ENCODE measurements around the gene RBP3.

Gene RBP3

DNA sequence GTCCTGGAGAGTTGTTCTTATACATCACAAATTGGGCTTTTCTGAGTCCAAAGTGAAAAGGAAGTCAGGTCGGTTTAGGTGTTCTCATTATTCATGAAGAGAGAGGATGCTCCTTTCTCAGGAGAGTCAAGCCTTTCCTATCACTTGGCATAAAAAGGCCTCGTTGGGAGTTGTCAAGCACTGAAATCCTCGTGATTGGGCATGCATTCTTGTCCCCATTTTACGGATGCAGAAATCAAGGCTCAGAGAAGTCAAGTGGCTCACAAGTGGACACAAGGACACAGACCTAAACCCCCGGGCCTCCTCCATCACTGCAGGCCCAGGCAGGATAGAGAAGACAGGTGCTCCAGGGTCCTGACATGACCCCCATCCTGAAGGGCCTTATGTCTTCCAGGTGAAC, 8.5 kb downstream of the RBP3 start:
- no peak for TF ChIP-seq CTCF (IDR thresholded peaks at IDR 0.05)

DNA sequence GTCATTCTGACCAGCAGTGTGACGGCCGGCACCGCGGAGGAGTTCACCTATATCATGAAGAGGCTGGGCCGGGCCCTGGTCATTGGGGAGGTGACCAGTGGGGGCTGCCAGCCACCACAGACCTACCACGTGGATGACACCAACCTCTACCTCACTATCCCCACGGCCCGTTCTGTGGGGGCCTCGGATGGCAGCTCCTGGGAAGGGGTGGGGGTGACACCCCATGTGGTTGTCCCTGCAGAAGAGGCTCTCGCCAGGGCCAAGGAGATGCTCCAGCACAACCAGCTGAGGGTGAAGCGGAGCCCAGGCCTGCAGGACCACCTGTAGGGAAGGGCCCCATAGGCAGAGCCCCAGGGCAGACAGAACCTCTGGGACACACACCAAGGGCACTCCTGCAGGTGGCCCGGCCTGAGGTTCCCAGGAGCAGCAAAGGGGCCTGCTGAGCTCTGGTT, 9.0 kb downstream of the RBP3 start:
- TF ChIP-seq CTCF (IDR thresholded peaks at IDR 0.05), result no peak

DNA sequence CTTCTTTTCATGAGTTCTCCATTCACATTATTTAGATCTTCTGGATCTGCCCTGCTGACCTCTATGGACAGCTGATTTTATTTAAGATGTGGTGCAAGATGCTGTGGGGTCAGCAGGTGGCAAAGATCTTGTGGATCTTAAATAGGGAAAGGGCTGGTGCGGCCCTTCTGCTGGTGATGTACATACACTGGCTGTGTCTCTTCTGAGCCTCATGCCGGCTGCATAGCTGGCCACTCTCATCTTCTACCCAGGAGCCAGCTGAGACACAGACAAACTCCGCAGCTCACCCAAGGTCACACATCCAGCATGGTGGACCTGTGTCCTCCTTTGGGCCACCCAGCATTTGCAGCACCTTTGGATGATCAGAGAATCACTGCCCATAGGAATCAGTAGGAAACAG, 9.7 kb downstream of the RBP3 start:
- no peak for TF ChIP-seq CTCF (IDR thresholded peaks at IDR 0.05)

DNA sequence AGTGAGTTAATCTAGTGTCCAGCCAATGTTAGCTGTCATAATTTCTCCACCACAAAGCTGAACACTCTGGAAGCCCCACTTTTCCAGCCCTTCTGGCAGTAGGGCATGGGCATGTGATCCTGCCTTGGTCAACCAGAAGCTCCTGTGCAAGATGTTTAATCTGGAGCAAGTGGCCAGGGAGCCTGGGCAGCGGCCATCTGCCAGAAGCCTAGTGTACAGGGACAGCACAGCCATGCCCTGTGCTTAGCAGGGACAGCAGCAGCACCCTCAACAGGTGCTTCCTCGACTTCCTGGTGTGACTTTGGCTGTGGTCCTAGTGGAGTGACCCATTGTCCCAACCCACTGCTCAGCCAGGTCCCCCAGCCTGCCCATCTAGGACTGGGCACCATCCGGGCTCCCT, 10.3 kb downstream of the RBP3 start:
- TF ChIP-seq CTCF (IDR thresholded peaks at IDR 0.05), result no peak

DNA sequence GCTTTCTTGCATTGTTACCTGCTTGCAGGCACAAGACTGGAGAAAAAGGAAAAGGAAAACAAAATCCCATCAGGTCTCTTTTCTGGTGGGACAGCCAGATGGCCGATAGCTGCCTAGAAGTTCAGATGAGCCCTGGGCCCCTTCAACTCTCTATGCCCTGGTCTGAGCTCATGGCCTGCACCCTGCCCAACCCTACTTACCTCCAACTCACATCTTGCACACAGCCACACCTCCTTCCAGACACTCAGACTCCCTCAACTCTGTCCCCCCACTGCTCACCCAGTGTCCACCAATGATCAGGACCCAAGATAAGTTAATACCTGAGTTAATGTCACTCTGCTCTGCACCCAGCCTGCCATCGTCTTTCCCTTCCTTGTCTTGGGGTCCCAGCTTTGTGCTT, 10.9 kb downstream of the RBP3 start:
- no peak for TF ChIP-seq CTCF (IDR thresholded peaks at IDR 0.05)

DNA sequence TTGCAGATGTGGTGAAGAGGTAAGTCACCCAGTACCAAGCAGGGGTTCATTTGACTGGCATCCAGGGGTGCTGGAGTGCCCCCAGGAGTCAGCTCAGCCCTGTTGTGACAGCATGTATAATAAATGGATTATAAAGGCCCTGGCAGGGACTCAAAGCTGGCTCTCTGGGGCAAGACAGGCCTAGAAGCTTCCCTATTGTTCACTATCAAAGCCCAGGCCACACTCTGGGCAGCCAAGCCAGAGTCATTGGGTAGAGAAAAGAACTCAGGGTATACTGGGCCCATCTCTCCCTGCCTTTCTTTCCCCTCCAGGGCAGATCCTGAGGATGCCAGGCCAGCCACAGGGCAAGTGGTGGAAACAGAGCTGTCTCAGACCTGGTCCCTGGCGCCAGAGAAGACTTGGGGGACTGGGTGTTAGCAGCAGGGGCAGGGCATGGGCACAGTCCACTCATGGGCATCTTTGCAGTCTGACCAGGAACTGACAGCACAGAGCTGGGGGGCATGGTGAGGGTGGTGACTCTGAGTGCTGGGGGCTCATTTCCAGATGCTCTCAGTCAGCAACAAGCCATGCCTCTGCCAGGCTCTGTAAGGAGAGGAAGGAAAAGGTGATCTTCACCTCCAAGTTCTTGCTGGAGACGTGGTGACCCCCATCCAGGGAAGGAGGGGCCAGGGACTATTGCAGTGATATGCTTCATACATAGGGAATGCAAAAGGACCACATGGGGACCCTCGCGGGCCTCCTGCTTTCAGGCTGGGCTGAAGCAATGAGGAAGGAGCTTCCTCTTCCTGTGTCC, 11.7 kb downstream of the RBP3 start:
- TF ChIP-seq CTCF (IDR thresholded peaks at IDR 0.05), result no peak

DNA sequence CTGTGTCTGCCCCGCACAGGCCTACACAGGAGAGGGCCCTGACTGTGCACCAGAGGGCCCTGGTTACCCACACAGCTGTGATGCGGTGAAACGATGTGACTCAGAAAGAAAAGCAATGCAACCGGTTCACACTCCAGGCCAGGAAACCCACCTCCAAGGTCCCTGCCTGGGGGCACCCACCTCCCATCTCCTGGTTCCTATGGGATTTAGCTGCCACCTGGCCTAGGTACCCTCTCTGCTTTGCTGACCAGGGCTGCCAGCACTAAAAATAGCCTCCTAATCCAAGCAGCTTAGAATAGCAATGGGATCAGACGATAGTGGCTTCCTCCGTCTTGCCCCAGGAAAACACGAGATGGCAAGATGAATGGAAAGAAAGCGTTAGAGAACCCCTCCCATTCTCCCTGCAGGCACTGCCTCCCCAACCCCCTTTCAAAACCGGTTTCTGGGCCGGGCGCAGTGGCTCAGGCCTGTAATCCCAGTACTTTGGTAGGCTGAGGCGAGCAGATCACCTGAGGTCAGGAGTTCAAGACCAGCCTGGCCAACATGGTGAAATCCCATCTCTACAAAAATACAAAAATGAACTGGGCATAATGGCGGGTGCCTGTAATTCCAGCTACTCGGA, 12.4 kb downstream of the RBP3 start:
- no peak for TF ChIP-seq CTCF (IDR thresholded peaks at IDR 0.05)

Measured in LNCAP (cell line).